GM10248 (cell line): ENCODE data around the gene KMT2C.

Source experiments
- CTCF ChIA-PET: fragments of 300-600 bp; sonication (Branson Sonifier 250); formaldehyde crosslinking; extraction: SDS; loops from one replicate; lab custom pipeline; 2021; ENCODE audit warnings: antibody characterized with exemption; lab: Yijun Ruan, JAX
- POLR2A ChIA-PET: fragments of 350-650 bp; sonication (Branson Sonifier 250); formaldehyde crosslinking; extraction: SDS; loops from one replicate; lab custom pipeline; 2020; ENCODE audit warnings: antibody characterized with exemption; lab: Yijun Ruan, JAX
- DNase-seq: peaks from one replicate; pipeline ENCODE4 v3.0.0; 2012; ENCODE audit errors: extremely low spot score
- CTCF ChIP-seq: IDR thresholded peaks from 2 replicates; pipeline ENCODE4 v1.5.1; 2012; ENCODE audit warnings: mild to moderate bottlenecking, low read depth; ENCODE audit errors: extremely low read depth, missing control alignments, control extremely low read depth

The KMT2C gene

DNA sequence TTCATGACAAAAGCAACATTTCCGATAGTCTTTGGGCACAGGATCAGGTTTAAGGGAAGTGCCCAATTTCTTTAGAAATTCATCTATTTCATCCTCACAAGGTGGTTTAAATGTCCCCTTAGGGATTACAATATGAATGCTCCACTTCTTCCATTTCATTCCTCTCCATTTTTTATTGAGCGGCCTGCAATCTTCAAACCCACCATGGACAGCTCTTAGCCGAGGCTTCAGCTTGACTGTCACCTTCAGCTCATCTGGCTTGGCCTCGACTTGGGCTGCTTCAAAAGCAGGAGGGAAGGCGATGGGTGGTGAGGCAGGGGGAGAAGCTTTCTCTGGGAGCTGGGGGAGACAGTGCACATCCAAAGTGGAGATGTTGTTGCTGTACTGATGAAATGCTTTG lies 287.1 kb downstream of the KMT2C start:
- no peak for DNase-seq
- ChIA-PET POLR2A (no interaction called here), CTCF (interaction anchor here (1.0 to 4.7 kb wide), 6 partner anchors 10 to 38 kb away, joined by 3 to 19 read pairs (median 3); no protein-coding TSS in a partner anchor)
- no peak for TF ChIP-seq CTCF

DNA sequence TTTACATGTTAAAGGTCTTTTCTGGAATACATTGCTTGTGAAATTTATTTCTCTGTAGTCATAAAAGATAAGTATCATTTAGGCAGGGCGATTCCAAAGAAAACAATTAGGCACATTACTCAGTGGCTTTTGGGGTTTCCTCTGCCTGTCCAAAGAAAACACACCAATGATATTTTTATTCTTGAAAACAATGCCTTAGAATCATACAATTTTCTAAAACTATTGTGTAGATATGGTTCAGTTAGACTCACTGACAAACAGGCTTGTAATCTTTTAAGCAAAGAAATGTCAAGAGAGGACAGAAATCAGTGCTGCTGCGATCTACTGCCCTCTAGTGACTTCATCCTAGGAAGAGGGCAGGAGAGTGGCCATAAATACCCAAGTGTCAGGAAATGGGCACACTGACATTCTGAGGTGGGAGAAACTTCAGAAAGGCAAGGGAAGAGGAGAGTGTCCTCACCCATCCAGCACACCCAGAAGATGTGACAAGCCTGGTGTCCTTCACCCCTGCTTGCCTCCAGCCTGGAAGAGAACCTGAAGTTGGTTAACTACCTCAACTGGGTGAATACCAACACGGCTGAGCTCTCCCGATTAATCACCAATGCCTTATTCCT lies 289.8 kb downstream of the KMT2C start:
- CTCF ChIA-PET = interaction anchor here (0.9 to 4.7 kb wide), 3 partner anchors 9 to 12 kb away, joined by 3 to 19 read pairs (median 4); no protein-coding TSS in a partner anchor
- TF ChIP-seq CTCF = peak; percentile 57
- no peak for DNase-seq
- POLR2A ChIA-PET = no interaction called here

- ChIA-PET POLR2A (no interaction called here), CTCF (interaction anchor here (1.0 to 4.7 kb wide), 2 partner anchors 14 to 18 kb away, joined by 6 to 19 read pairs; no protein-coding TSS in a partner anchor)
- no peak for TF ChIP-seq CTCF
- no peak for DNase-seq
These were observed 291.1 kb downstream of the KMT2C start for GRCh38 chr7:152144557-152145245.

DNA sequence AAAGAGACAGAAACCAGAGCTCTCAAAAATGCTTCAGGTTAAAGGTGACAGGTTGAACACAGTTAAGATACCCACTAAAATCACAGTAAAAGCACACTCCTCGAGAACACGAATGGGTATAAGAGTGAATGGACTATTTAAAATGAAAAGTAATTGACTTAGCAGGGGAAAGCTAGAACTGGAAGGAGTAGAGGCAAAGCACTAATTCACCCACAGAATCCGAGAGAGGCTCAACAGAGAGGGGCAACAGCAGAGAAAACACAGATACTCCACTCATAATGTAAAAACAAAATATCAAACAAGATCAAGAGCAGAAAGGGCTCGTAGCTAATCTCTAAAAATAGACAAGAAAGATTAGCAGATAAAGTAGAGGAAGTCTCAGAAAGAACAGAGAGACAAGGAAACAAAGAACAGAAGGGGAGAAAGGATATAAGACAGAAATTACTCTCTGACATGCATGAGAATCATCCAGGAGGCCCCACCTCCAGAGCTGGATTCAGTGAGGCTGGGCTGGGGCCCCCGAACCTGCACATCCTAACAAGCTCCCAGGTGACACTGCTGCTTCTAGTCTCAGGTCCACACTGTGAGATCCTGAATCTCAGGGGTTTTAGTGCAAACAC lies 292.7 kb downstream of the KMT2C start:
- ChIA-PET POLR2A (no interaction called here), CTCF (interaction anchor here (1.2 kb wide), 1 partner anchor 10 kb away, joined by 5 read pairs; no protein-coding TSS in a partner anchor)
- DNase-seq = no peak
- no peak for TF ChIP-seq CTCF

DNA sequence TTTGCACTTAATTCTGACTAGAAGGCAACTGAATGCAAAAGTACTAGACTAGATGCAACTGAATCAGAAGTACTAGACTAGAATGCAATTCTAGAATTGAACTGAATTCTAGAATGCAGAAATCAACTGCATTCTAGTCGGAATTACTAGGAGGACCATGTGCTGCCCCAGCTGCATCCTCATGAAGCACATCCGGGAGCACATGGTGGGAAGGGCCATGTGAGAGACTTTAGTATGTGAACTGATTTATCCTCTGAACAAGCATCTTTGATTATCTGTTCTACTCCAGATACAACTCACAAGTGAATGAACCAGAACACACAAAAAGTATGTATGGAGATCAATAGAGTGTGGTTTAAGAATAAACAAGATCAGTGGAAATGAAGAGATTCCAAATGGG lies 295.2 kb downstream of the KMT2C start:
- DNase-seq = no peak
- ChIA-PET POLR2A (no interaction called here), CTCF (interaction anchor here (1.3 kb wide), 1 partner anchor 10 kb away, joined by 3 read pairs; no protein-coding TSS in a partner anchor)
- no peak for TF ChIP-seq CTCF

GRCh38 chr7:152140067-152140466 lies 295.7 kb downstream of the KMT2C start:
- POLR2A ChIA-PET = no interaction called here
- CTCF ChIA-PET = interaction anchor here (1.3 kb wide), 1 partner anchor 11 kb away, joined by 3 read pairs; no protein-coding TSS in a partner anchor
- no peak for DNase-seq
- TF ChIP-seq CTCF = no peak
